Colonic mucosa (tissue), 4 donors: ENCODE data around the gene GFY. TPM values are rescaled to one million over a fixed set of nuclear protein-coding genes. Genes with fewer than 3 reads are reported as not detected.
A peak's percentile ranks its signal among the peaks of the same experiment; 100 is the strongest.

Experiments used
- DNase-seq: peaks from one replicate; pipeline ENCODE4 v3.0.0-alpha.2; 2020
- H3K27ac ChIP-seq: fragments of 200-600 bp; one replicate; pipeline ENCODE4 v1.8.0; 2021
- H3K27me3 ChIP-seq: fragments of 200-600 bp; one replicate; pipeline ENCODE4 v1.8.0; 2021
- H3K36me3 ChIP-seq: fragments of 200-600 bp; one replicate; pipeline ENCODE4 v1.8.0; 2021
- H3K4me1 ChIP-seq: fragments of 200-600 bp; one replicate; pipeline ENCODE4 v1.8.0; 2021; ENCODE audit warnings: mild to moderate bottlenecking
- H3K4me3 ChIP-seq: fragments of 200-600 bp; one replicate; pipeline ENCODE4 v1.8.0; 2021
- H3K9ac ChIP-seq, 2 donors: one replicate each; pipeline ENCODE4 v1.7.0; 2013; ENCODE audit warnings: control low read depth in 2 of 2, low read depth in 2 of 2, low read length in 2 of 2
- H3K9me3 ChIP-seq: fragments of 200-600 bp; one replicate; pipeline ENCODE4 v1.8.0; 2021
- CTCF ChIP-seq: fragments of 200-600 bp; IDR thresholded peaks from one replicate; pipeline ENCODE4 v1.8.0; 2022; ENCODE audit warnings: antibody characterized with exemption, mild to moderate bottlenecking
- intact Hi-C: fragments of 100-400 bp; cut with DNase I; formaldehyde crosslinking; loops from one replicate; pipeline ENCODE4 v1.14.1; 2022
- total RNA-seq, 2 donors: library from RNA; stranded (reverse); fragmentation: NEBNext Ultra II Directional in 1 of 2; extraction: Animal tissue kit (Norgen Biotek cat#: 25700) in 1 of 2; gene quantifications; one replicate each; pipeline ENCODE4 v1.2.1, GENCODE V29; 2021
- donor health status: healthy.
- donor health status: DM: no; HTN: no; CAD: no.
- donor health status: DM: no; HTN: no; CAD: no.

Gene GFY
- total RNA-seq, 2 donors from 2014 or later: not detected

- H3K27me3 ChIP-seq: peaks cover 33% of the 10 kb centered on the region
- no peak for TF ChIP-seq CTCF
- H3K36me3 ChIP-seq: no peaks in the 10 kb centered on the region
- H3K9me3 ChIP-seq: no peaks in the 10 kb centered on the region
- no peak overlapping the region for H3K4me3 ChIP-seq
- no peaks in the 10 kb centered on the region for H3K4me1 ChIP-seq
- DNase-seq: no peak
- no peak overlapping the region for H3K27ac ChIP-seq
- intact Hi-C loops: no loop called here
- peak overlapping the region in 1 of 2 donors; percentile 7 for H3K9ac ChIP-seq
These were observed 15.4 kb downstream of the GFY start for GRCh38 chr19:49440439-49441209.

GRCh38 chr19:49441210-49441959, 16.2 kb downstream of the GFY start, which contains the start of gene SLC17A7:
Gene SLC17A7, minus strand, starts transcription at chr19:49441527. Its CDS starts 148 bp downstream, at chr19:49441379.
- intact Hi-C loops: no loop called here
- H3K4me1 ChIP-seq: no peaks in the 10 kb centered on the region
- no peak within 1 kb of the TSS for H3K27ac ChIP-seq
- peaks cover 26% of the 10 kb centered on the region for H3K27me3 ChIP-seq
- H3K9me3 ChIP-seq: no peaks in the 10 kb centered on the region
- peak; percentile 41 for DNase-seq
- no peak within 1 kb of the TSS for H3K4me3 ChIP-seq
- H3K36me3 ChIP-seq: no peaks in the 10 kb centered on the region
- peak within 1 kb of the TSS in 1 of 2 donors; percentile 7 for H3K9ac ChIP-seq
- TF ChIP-seq CTCF: no peak

- DNase-seq: no peak
- Histone ChIP-seq H3K4me1 (no peaks in the 10 kb centered on the region), H3K36me3 (no peaks in the 10 kb centered on the region), H3K4me3 (no peak overlapping the region), H3K27me3 (peaks cover 22% of the 10 kb centered on the region), H3K9me3 (no peaks in the 10 kb centered on the region), H3K27ac (no peak overlapping the region), H3K9ac (no peak overlapping the region)
- intact Hi-C loops: loop anchor here (2.0 kb wide), 1 partner anchor 49 kb away; no protein-coding TSS in a partner anchor
- no peak for TF ChIP-seq CTCF
These were observed 16.8 kb downstream of the GFY start for GRCh38 chr19:49441960-49442350.

GRCh38 chr19:49442354-49442753, 17.2 kb downstream of the GFY start:
- no peaks in the 10 kb centered on the region for H3K36me3 ChIP-seq
- H3K4me1 ChIP-seq: no peaks in the 10 kb centered on the region
- intact Hi-C loops: loop anchor here (2.0 kb wide), 1 partner anchor 50 kb away; no protein-coding TSS in a partner anchor
- H3K9me3 ChIP-seq: no peaks in the 10 kb centered on the region
- no peak for TF ChIP-seq CTCF
- peak overlapping the region; percentile 79 for H3K4me3 ChIP-seq
- no peak overlapping the region for H3K9ac ChIP-seq
- H3K27ac ChIP-seq: no peak overlapping the region
- no peak for DNase-seq
- H3K27me3 ChIP-seq: peaks cover 18% of the 10 kb centered on the region

- peak overlapping the region; percentile 63 to 68 for H3K9ac ChIP-seq
These were observed 17.7 kb downstream of the GFY start for GRCh38 chr19:49442771-49443365.

More at GRCh38 chr19:49442771-49443365, 17.7 kb downstream of the GFY start:
- H3K4me1 ChIP-seq: no peaks in the 10 kb centered on the region
- H3K36me3 ChIP-seq: no peaks in the 10 kb centered on the region
- intact Hi-C loops: loop anchor here (2.0 kb wide), 1 partner anchor 50 kb away; no protein-coding TSS in a partner anchor
- peaks cover 17% of the 10 kb centered on the region for H3K27me3 ChIP-seq
- peak overlapping the region; percentile 79 for H3K4me3 ChIP-seq
- no peak for TF ChIP-seq CTCF
- H3K27ac ChIP-seq: peak overlapping the region; percentile 72
- peak; percentile 96 for DNase-seq
- H3K9me3 ChIP-seq: no peaks in the 10 kb centered on the region
